Vagina (tissue), 2 donors: ENCODE data around the gene CDK1. TPM values are rescaled to one million over a fixed set of nuclear protein-coding genes. Genes with fewer than 3 reads are reported as not detected.

Experiments used
- DNase-seq, 2 donors: peaks; one replicate each; pipeline ENCODE4 v3.0.0-alpha.2; 2017; ENCODE audit errors: extremely low spot score in 2 of 2
- H3K27ac ChIP-seq: fragments of 200-600 bp; sonication (generic); one replicate; pipeline ENCODE4 v1.5.1; 2019
- H3K27me3 ChIP-seq: fragments of 200-600 bp; sonication (generic); one replicate; pipeline ENCODE4 v1.5.1; 2019
- H3K36me3 ChIP-seq, 2 donors: fragments of 200-600 bp; sonication (generic); one replicate each; pipeline ENCODE4 v1.5.1; 2017 to 2019
- H3K4me1 ChIP-seq: fragments of 200-600 bp; sonication (generic); one replicate; pipeline ENCODE4 v1.5.1; 2019
- H3K4me3 ChIP-seq, 2 donors: fragments of 200-600 bp; sonication (generic); 1 replicate in 1 of 2; 2 replicates in 1 of 2; pipeline ENCODE4 v1.5.1; 2016 to 2019
- H3K9me3 ChIP-seq: fragments of 200-600 bp; sonication (generic); one replicate; pipeline ENCODE4 v1.5.1; 2019
- POLR2AphosphoS5 ChIP-seq, 2 donors: sonication (generic); formaldehyde crosslinking; IDR thresholded peaks; one replicate each; pipeline ENCODE4 v1.9.0; 2017; ENCODE audit warnings: antibody characterized with exemption in 2 of 2, mild to moderate bottlenecking in 2 of 2, low read depth in 1 of 2; ENCODE audit not compliant: insufficient read depth in 1 of 2
- intact Hi-C: fragments of 100-400 bp; cut with DNase I; formaldehyde crosslinking; loops from one replicate; pipeline ENCODE4 v1.15.1; 2023
- total RNA-seq: library from RNA; depleted of rRNA; stranded (reverse); fragments of >200 nt; gene quantifications from one replicate; pipeline ENCODE4 v1.2.3, GENCODE V29; 2016
- TF ChIP-seq, protein P1 (sequence below), 3 experiments: fragments of 450-650 bp in 2 of 3; fragments of 200-600 bp in 1 of 3; sonication (generic) in 1 of 3; IDR thresholded peaks; one replicate each; pipeline ENCODE4 v1.5.1; 2017 to 2019; ENCODE audit warnings: antibody characterized with exemption in 3 of 3, mild to moderate bottlenecking in 2 of 3, moderate library complexity in 2 of 3

CDK1 gene
- total RNA-seq, 1 donor from 2014 or later, result 10.8 TPM

- intact Hi-C loops, result no loop called here
- Histone ChIP-seq H3K36me3 (no peaks in the 10 kb centered on the region), H3K4me3 (no peak overlapping the region), H3K27ac (no peak overlapping the region), H3K4me1 (peaks cover 6% of the 10 kb centered on the region), H3K9me3 (no peaks in the 10 kb centered on the region), H3K27me3 (no peaks in the 10 kb centered on the region)
- TF ChIP-seq, protein P1, sequence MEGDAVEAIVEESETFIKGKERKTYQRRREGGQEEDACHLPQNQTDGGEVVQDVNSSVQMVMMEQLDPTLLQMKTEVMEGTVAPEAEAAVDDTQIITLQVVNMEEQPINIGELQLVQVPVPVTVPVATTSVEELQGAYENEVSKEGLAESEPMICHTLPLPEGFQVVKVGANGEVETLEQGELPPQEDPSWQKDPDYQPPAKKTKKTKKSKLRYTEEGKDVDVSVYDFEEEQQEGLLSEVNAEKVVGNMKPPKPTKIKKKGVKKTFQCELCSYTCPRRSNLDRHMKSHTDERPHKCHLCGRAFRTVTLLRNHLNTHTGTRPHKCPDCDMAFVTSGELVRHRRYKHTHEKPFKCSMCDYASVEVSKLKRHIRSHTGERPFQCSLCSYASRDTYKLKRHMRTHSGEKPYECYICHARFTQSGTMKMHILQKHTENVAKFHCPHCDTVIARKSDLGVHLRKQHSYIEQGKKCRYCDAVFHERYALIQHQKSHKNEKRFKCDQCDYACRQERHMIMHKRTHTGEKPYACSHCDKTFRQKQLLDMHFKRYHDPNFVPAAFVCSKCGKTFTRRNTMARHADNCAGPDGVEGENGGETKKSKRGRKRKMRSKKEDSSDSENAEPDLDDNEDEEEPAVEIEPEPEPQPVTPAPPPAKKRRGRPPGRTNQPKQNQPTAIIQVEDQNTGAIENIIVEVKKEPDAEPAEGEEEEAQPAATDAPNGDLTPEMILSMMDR (IDR thresholded peaks at IDR 0.05), result no peak
- TF ChIP-seq POLR2AphosphoS5 (IDR thresholded peaks at IDR 0.05; ENCODE audit: insufficient read depth in 1 of 2, low read depth in 1 of 2), result no peak
- DNase-seq, result no peak
These were observed 64.4 kb downstream of the CDK1 start for GRCh38 chr10:60842694-60843093.

Other genes starting within 250 kb of the CDK1 start
- 11.0 TPM for gene RHOBTB1, start 165.7 kb downstream of the CDK1 start, total RNA-seq